Measurements from ENCODE around the gene IGF1R.

DNA sequence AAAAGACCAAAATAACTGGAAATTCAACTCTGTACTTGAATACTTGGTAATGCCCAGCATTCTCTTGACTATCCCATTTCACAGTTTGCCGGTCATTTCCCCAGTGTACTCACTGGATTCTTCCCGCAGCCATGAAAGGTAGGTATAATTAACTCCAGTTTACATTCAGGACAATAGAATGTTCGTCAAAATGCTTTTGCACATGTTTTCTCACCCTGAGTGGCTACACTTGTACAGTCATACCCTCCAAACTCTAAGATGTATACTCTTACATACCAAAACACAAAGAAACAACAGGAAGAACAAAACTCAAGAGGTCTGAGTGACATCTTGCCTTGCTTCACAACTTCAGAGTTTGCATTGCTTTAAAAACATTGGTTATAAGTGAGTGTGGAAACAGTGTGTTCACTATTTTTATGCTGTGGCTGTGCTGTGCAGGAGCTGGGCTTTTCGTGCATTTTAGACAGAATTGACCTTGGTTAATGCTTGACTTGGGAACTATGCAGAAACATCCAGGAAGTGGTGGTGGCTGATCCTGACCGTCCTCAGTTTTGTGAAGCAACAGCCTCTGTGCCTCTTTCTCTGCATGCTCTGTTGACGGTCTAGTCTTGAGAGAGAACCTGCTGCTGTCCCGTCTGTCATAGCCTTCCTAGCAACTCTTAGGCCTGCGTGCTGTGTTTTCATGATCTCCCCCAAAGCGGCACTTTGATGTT, 90.5 kb downstream of the IGF1R start:
- TF ChIP-seq TCF7 (CRISPR knock-in tag; IDR thresholded peaks at IDR 0.05; ENCODE audit: low read depth) (no peak), CTCF (IDR thresholded peaks at IDR 0.05) (no peak), ZNF232 (CRISPR knock-in tag; IDR thresholded peaks at IDR 0.05) (no peak), E2F1 (CRISPR knock-in tag; IDR thresholded peaks at IDR 0.05) (no peak), FOXJ3 (CRISPR knock-in tag; IDR thresholded peaks at IDR 0.05; ENCODE audit: borderline replicate concordance) (no peak), ERG (CRISPR knock-in tag; IDR thresholded peaks at IDR 0.05) (no peak), CREM (CRISPR knock-in tag; IDR thresholded peaks at IDR 0.05) (no peak), NR1H2 (CRISPR knock-in tag; IDR thresholded peaks at IDR 0.05) (no peak)
- TF ChIP-seq, protein P1, sequence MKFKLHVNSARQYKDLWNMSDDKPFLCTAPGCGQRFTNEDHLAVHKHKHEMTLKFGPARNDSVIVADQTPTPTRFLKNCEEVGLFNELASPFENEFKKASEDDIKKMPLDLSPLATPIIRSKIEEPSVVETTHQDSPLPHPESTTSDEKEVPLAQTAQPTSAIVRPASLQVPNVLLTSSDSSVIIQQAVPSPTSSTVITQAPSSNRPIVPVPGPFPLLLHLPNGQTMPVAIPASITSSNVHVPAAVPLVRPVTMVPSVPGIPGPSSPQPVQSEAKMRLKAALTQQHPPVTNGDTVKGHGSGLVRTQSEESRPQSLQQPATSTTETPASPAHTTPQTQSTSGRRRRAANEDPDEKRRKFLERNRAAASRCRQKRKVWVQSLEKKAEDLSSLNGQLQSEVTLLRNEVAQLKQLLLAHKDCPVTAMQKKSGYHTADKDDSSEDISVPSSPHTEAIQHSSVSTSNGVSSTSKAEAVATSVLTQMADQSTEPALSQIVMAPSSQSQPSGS (CRISPR knock-in tag; IDR thresholded peaks at IDR 0.05; ENCODE audit: borderline replicate concordance, low read depth), result no peak
- TF ChIP-seq, protein P2, sequence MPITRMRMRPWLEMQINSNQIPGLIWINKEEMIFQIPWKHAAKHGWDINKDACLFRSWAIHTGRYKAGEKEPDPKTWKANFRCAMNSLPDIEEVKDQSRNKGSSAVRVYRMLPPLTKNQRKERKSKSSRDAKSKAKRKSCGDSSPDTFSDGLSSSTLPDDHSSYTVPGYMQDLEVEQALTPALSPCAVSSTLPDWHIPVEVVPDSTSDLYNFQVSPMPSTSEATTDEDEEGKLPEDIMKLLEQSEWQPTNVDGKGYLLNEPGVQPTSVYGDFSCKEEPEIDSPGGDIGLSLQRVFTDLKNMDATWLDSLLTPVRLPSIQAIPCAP (CRISPR knock-in tag; IDR thresholded peaks at IDR 0.05), result no peak

All from WTC11 (cell line).